ENCODE data around the gene THAP5. TPM values are rescaled to one million over a fixed set of nuclear protein-coding genes. Genes with fewer than 3 reads are reported as not detected.

THAP5 gene
- polyA plus RNA-seq, 2 of the 4 experiments (the other 2 are of a cell fraction), result 20.5 to 27.4 TPM

Other genes with a start within 250 kb of the THAP5 start
- gene NRCAM, start 113.3 kb downstream of the THAP5 start, polyA plus RNA-seq (2011; rRNA removed), result 189 and 210 TPM in 2 replicates
- 123 to 134 TPM (median 129 TPM) in 3 replicates for gene NRCAM, start 113.3 kb downstream of the THAP5 start, polyA plus RNA-seq (2017; fragmentation: RNase III; extraction: RNeasy Plus Mini Kit Qiagen cat#74134 plus additional on column Dnase treatment)
- 22.6 and 29.6 TPM in 2 replicates for gene PNPLA8, start 43.6 kb downstream of the THAP5 start, polyA plus RNA-seq (2011; rRNA removed)
- gene PNPLA8, start 43.6 kb downstream of the THAP5 start, polyA plus RNA-seq (2017; fragmentation: RNase III; extraction: RNeasy Plus Mini Kit Qiagen cat#74134 plus additional on column Dnase treatment), result 12.3 to 16.1 TPM (median 15.5 TPM) in 3 replicates
- gene DNAJB9, start 168 bp upstream of the THAP5 start, polyA plus RNA-seq (2011; rRNA removed), result 14.8 and 15.8 TPM in 2 replicates
- 13.5 to 16.2 TPM (median 14.5 TPM) in 3 replicates for gene DNAJB9, start 168 bp upstream of the THAP5 start, polyA plus RNA-seq (2017; fragmentation: RNase III; extraction: RNeasy Plus Mini Kit Qiagen cat#74134 plus additional on column Dnase treatment)